ENCODE results near the gene C6orf52. TPM values are rescaled to one million over a fixed set of nuclear protein-coding genes. Genes with fewer than 3 reads are reported as not detected.

Gene C6orf52
- polyA plus RNA-seq, 1 donor from 2014 or later = 9.4 TPM

DNA sequence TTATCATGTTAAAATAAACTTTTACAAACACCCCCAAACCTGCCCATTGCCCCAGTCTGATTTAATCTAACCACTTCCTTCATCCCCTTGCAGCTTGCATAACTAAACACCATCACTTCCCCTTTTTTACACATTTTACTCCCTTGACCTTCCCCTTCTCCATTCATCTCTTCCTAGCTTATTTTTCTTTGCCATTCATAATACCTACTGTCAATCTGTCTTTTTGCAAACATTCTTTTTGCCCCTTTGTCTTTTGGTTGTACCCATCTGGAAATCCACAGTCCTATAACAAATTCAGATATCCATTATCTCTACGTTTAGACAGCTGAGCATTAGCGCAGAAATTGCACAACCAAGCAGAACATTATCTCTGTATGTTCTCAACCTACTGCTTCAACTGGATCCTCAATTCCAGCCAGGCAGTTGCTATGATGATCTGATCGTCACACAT is 51.2 kb downstream of the C6orf52 start:
- H3K9me3 ChIP-seq (ENCODE audit: low read length) = no peaks in the 10 kb centered on the region
- H3K27ac ChIP-seq (ENCODE audit: low read length) = no peak overlapping the region
- H3K4me2 ChIP-seq (ENCODE audit: low read length) = no peak overlapping the region
- no peaks in the 10 kb centered on the region for H3K79me2 ChIP-seq (replicated peaks; ENCODE audit: insufficient read depth, low read length)
- TF ChIP-seq, protein P1, sequence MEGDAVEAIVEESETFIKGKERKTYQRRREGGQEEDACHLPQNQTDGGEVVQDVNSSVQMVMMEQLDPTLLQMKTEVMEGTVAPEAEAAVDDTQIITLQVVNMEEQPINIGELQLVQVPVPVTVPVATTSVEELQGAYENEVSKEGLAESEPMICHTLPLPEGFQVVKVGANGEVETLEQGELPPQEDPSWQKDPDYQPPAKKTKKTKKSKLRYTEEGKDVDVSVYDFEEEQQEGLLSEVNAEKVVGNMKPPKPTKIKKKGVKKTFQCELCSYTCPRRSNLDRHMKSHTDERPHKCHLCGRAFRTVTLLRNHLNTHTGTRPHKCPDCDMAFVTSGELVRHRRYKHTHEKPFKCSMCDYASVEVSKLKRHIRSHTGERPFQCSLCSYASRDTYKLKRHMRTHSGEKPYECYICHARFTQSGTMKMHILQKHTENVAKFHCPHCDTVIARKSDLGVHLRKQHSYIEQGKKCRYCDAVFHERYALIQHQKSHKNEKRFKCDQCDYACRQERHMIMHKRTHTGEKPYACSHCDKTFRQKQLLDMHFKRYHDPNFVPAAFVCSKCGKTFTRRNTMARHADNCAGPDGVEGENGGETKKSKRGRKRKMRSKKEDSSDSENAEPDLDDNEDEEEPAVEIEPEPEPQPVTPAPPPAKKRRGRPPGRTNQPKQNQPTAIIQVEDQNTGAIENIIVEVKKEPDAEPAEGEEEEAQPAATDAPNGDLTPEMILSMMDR (IDR thresholded peaks at IDR 0.05; ENCODE audit: poor library complexity, severe bottlenecking) = no peak
- TF ChIP-seq MXI1 (conservative IDR thresholded peaks at IDR 0.05; ENCODE audit: poor library complexity, severe bottlenecking) (no peak), SMC3 (conservative IDR thresholded peaks at IDR 0.05; ENCODE audit: poor library complexity) (no peak), EP300 (conservative IDR thresholded peaks at IDR 0.05; ENCODE audit: poor library complexity, severe bottlenecking) (no peak), TAF1 (IDR thresholded peaks at IDR 0.05; ENCODE audit: low read depth) (no peak), POLR2AphosphoS5 (IDR thresholded peaks at IDR 0.05) (no peak), EZH2 (IDR thresholded peaks at IDR 0.05; ENCODE audit: borderline replicate concordance, insufficient read depth, low read length, poor library complexity, severe bottlenecking) (no peak), RAD21 (conservative IDR thresholded peaks at IDR 0.05) (no peak)
- TF ChIP-seq, protein P2, sequence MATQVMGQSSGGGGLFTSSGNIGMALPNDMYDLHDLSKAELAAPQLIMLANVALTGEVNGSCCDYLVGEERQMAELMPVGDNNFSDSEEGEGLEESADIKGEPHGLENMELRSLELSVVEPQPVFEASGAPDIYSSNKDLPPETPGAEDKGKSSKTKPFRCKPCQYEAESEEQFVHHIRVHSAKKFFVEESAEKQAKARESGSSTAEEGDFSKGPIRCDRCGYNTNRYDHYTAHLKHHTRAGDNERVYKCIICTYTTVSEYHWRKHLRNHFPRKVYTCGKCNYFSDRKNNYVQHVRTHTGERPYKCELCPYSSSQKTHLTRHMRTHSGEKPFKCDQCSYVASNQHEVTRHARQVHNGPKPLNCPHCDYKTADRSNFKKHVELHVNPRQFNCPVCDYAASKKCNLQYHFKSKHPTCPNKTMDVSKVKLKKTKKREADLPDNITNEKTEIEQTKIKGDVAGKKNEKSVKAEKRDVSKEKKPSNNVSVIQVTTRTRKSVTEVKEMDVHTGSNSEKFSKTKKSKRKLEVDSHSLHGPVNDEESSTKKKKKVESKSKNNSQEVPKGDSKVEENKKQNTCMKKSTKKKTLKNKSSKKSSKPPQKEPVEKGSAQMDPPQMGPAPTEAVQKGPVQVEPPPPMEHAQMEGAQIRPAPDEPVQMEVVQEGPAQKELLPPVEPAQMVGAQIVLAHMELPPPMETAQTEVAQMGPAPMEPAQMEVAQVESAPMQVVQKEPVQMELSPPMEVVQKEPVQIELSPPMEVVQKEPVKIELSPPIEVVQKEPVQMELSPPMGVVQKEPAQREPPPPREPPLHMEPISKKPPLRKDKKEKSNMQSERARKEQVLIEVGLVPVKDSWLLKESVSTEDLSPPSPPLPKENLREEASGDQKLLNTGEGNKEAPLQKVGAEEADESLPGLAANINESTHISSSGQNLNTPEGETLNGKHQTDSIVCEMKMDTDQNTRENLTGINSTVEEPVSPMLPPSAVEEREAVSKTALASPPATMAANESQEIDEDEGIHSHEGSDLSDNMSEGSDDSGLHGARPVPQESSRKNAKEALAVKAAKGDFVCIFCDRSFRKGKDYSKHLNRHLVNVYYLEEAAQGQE (IDR thresholded peaks at IDR 0.05; ENCODE audit: borderline replicate concordance) = no peak
- H4K20me1 ChIP-seq (ENCODE audit: insufficient read depth) = no peaks in the 10 kb centered on the region
- H2AFZ ChIP-seq (ENCODE audit: low read depth, low read length) = no peak overlapping the region
- H3K9me2 ChIP-seq (ENCODE audit: insufficient read depth, low read length) = no peaks in the 10 kb centered on the region
- H3F3A ChIP-seq (ENCODE audit: insufficient read depth, low read length, poor library complexity, severe bottlenecking) = no peaks in the 10 kb centered on the region
- H3K9ac ChIP-seq (ENCODE audit: low read length) = no peak overlapping the region
- no peak overlapping the region for H3K4me3 ChIP-seq (ENCODE audit: low read length)
- no peaks in the 10 kb centered on the region for H3K27me3 ChIP-seq (ENCODE audit: insufficient read depth, low read depth, low read length)
- no peaks in the 10 kb centered on the region for H3K36me3 ChIP-seq (ENCODE audit: insufficient read depth, low read length)

DNA sequence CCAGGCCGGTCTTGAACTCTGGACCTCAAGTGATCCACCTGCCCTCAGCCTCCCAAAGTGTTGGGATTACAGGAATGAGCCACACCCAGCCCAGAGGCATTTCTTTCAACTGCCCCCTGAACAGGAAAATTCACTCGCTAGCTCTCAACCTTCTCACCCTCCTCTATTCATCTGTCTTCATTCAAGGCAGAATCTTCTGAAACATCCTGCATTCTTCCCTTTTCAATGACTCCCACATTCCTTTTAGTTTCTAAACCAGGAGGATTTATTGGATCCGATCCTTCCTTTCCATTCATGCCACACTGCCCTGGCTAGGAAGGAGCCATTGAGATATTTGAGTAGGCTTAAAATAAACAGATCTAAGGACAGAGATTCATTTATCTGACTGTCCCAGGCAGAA is 52.9 kb downstream of the C6orf52 start:
- Histone ChIP-seq H4K20me1 (ENCODE audit: insufficient read depth) (no peaks in the 10 kb centered on the region), H3K79me2 (replicated peaks; ENCODE audit: insufficient read depth, low read length) (no peaks in the 10 kb centered on the region), H3K27me3 (ENCODE audit: insufficient read depth, low read depth, low read length) (no peaks in the 10 kb centered on the region), H3K9me3 (ENCODE audit: low read length) (no peaks in the 10 kb centered on the region), H3K9ac (ENCODE audit: low read length) (no peak overlapping the region), H3F3A (ENCODE audit: insufficient read depth, low read length, poor library complexity, severe bottlenecking) (no peaks in the 10 kb centered on the region), H2AFZ (ENCODE audit: low read depth, low read length) (no peak overlapping the region), H3K9me2 (ENCODE audit: insufficient read depth, low read length) (no peaks in the 10 kb centered on the region), H3K4me3 (ENCODE audit: low read length) (no peak overlapping the region), H3K36me3 (ENCODE audit: insufficient read depth, low read length) (no peaks in the 10 kb centered on the region), H3K4me2 (ENCODE audit: low read length) (no peak overlapping the region), H3K27ac (ENCODE audit: low read length) (no peak overlapping the region)
- TF ChIP-seq RAD21 (conservative IDR thresholded peaks at IDR 0.05) (no peak), MXI1 (conservative IDR thresholded peaks at IDR 0.05; ENCODE audit: poor library complexity, severe bottlenecking) (no peak)

DNA sequence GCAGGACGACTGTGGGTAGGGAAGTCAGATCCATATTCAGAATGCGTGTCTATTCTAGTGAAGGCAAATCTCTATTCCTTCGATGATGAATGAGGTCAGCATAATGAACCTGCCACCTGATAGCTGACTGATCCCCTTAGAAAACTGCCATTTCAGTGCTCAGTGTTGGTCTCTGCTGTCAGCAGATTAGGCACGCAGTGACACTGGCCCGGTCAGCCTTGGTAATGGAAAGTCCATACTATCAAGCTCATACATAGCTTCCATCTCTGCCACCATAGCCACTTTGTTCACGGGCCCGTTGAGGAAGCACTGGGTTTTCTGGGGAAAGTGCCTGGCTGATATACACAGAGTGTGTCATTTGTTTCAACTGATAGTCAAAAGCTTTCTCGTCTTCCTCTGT is 54.0 kb downstream of the C6orf52 start:
- Histone ChIP-seq H3K36me3 (ENCODE audit: insufficient read depth, low read length) (no peaks in the 10 kb centered on the region), H3K9me2 (ENCODE audit: insufficient read depth, low read length) (no peaks in the 10 kb centered on the region), H3K9ac (ENCODE audit: low read length) (no peak overlapping the region), H3K27ac (ENCODE audit: low read length) (no peak overlapping the region), H4K20me1 (ENCODE audit: insufficient read depth) (no peaks in the 10 kb centered on the region), H3K79me2 (replicated peaks; ENCODE audit: insufficient read depth, low read length) (no peaks in the 10 kb centered on the region), H3K4me2 (ENCODE audit: low read length) (no peak overlapping the region), H3K27me3 (ENCODE audit: insufficient read depth, low read depth, low read length) (no peaks in the 10 kb centered on the region), H3F3A (ENCODE audit: insufficient read depth, low read length, poor library complexity, severe bottlenecking) (no peaks in the 10 kb centered on the region), H3K4me3 (ENCODE audit: low read length) (no peak overlapping the region), H3K9me3 (ENCODE audit: low read length) (no peaks in the 10 kb centered on the region), H2AFZ (ENCODE audit: low read depth, low read length) (no peak overlapping the region)
- TF ChIP-seq EZH2 (IDR thresholded peaks at IDR 0.05; ENCODE audit: borderline replicate concordance, insufficient read depth, low read length, poor library complexity, severe bottlenecking) = no peak
- TF ChIP-seq RAD21 (conservative IDR thresholded peaks at IDR 0.05) = no peak
- no peak for TF ChIP-seq TAF1 (IDR thresholded peaks at IDR 0.05; ENCODE audit: low read depth)
- TF ChIP-seq EP300 (conservative IDR thresholded peaks at IDR 0.05; ENCODE audit: poor library complexity, severe bottlenecking) = no peak
- TF ChIP-seq SMC3 (conservative IDR thresholded peaks at IDR 0.05; ENCODE audit: poor library complexity) = no peak
- TF ChIP-seq, protein P2 (IDR thresholded peaks at IDR 0.05; ENCODE audit: borderline replicate concordance) = no peak
- no peak for TF ChIP-seq MXI1 (conservative IDR thresholded peaks at IDR 0.05; ENCODE audit: poor library complexity, severe bottlenecking)
- TF ChIP-seq, protein P1 (IDR thresholded peaks at IDR 0.05; ENCODE audit: poor library complexity, severe bottlenecking) = no peak
- no peak for TF ChIP-seq POLR2AphosphoS5 (IDR thresholded peaks at IDR 0.05)
